Nasal cavity respiratory epithelium epithelial cell of viscerocranial mucosa (primary cell): ENCODE data around the gene SERPINB2. TPM values are rescaled to one million over a fixed set of nuclear protein-coding genes. Genes with fewer than 3 reads are reported as not detected.

Experiments used
- total RNA-seq: library from RNA; depleted of rRNA; stranded (reverse); fragments of >200 nt; gene quantifications from 2 replicates; pipeline ENCODE4 v1.2.3, GENCODE V29; 2014

Gene SERPINB2
- total RNA-seq: 44.4 and 182 TPM in 2 replicates

DNA sequence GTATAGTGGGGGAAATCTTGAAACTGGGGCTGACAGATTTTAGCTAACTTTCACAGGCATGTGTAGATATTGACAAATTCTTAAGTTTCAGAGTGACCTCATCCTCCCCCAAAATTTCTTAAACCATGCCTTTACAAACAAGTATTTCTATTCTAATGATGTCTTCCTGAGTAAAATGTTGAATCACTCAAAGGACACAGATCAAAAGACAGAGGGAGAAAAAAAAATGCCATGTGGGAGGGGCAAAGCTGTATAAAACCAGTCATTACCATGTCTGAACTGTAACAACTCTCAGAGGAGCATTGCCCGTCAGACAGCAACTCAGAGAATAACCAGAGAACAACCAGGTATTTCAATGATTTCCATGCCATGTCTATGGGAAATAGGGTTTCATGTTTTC lies at the start of gene SERPINB2:
Gene SERPINB2 (plus strand): TSS at position 282 of the 400 bp plus-strand sequence. CDS start 3,740 bp downstream, outside the sequence.

DNA sequence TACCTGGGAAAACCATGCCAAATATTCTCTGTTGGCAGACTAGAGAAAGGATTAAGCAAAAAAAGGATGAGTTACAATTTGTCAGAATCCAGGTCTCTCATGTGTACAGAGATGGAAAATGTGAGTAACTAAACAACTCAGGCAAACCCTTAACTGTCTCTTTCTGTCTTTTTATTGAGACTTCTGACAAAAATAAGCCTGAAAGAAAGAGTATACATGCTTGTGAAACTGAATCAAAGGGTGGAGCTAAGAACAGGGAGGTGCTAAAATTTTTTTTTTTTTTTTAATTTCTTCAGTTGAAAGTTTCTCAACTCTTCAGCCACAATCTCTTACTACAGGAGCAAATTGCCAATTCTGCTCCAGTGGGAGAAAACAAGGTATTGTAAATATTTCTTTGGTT lies 20.2 kb downstream of the SERPINB2 start, which contains the start of gene SERPINB10:
Gene SERPINB10 (plus strand): TSS at position 295 of the 400 bp plus-strand sequence. CDS start 7,553 bp downstream, outside the sequence.

DNA sequence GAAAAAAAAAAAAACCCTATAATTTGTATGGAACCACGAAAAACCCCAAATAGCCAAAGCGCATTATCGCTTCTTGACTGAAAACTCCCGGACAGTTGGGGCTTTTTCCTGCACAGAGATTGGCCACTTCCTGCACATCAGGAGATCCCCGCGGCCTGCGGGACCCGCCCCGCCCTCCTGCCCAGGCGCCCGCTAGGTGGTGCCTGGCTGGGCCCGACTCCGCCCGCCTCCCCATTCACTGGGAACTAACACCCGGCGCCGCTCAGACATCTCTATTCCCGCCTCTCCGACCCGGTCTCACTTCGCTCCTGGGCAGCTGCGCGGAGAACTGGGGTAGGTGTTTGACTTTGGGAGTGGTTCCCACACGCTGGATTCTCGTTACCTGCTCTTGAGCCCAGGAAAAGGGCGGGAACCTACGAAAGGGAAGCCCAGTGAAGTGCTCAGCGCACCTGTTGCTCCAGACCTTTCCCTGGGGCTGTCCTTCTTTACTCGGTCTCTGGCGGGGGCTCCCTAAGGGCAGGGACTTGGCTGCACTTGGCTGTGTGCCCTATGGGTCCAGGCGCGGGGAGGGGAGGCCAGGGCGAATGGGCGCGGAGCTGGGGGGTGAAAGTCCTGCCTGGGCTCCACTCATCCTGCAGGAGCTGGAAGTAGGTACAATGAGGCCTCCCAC lies 61.7 kb downstream of the SERPINB2 start, which contains the start of gene HMSD:
Gene HMSD (plus strand): TSS at position 234 of the 670 bp plus-strand sequence. CDS start 4,155 bp downstream, outside the sequence.

Other genes with a start within 250 kb of the SERPINB2 start
- gene SERPINB4, start 243.4 kb upstream of the SERPINB2 start, total RNA-seq: 1.7 and 63.5 TPM in 2 replicates
- gene SERPINB3, start 225.8 kb upstream of the SERPINB2 start, total RNA-seq: 32.5 and 258 TPM in 2 replicates
- under 0.01 and 0.93 TPM in 2 replicates for gene SERPINB11, start 184.7 kb upstream of the SERPINB2 start, total RNA-seq
- 32.6 and 116 TPM in 2 replicates for gene SERPINB7, start 112.3 kb upstream of the SERPINB2 start, total RNA-seq
- gene SERPINB10, start 20.3 kb downstream of the SERPINB2 start, total RNA-seq: under 0.01 and 0.43 TPM in 2 replicates
- under 0.01 TPM in 1 of 2 replicates, not detected in the other for gene HMSD, start 61.6 kb downstream of the SERPINB2 start, total RNA-seq
- 29.2 and 41.0 TPM in 2 replicates for gene SERPINB8, start 82.4 kb downstream of the SERPINB2 start, total RNA-seq